ENCODE data around the gene EIF4G3.

DNA sequence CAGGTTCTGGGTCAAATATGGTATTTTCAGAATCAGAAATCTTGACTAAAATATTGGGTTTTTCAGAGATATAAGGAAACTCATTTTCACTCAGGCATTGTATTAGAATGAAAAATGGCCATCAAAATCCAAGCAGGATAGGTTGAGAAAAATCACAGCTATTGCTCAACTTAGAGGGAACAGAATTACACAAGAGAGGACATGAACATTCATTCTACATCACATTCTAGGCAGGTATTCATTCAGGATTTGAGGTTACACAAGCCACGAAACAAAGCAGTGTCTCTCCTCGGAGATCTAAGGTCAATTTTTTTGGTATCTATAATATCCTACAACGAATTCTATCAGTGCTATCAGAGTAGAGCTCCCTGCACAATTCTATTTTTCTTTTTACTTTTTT, 226.0 kb downstream of the EIF4G3 start:
- TF ChIP-seq POLR2A (IDR thresholded peaks at IDR 0.05; ENCODE audit: low read depth, low read length) (no peak), POLR2AphosphoS5 (IDR thresholded peaks at IDR 0.05; ENCODE audit: low read depth, low read length) (no peak), TAF1 (IDR thresholded peaks at IDR 0.05; ENCODE audit: borderline replicate concordance, low read depth, low read length) (no peak)
